Measurements from ENCODE around the gene MSTO1. TPM values are rescaled to one million over a fixed set of nuclear protein-coding genes. Genes with fewer than 3 reads are reported as not detected.
A peak's percentile ranks its signal among the peaks of the same experiment; 100 is the strongest.
"Not testable (repeated sequence)": the region's sequence is repeated elsewhere in the genome, so short reads cannot be mapped to it uniquely, and the experiment has no call there.

The MSTO1 gene
- total RNA-seq, 1 donor from 2014 or later: 41.5 TPM

GRCh38 chr1:155607708-155608107, 2.3 kb upstream of the MSTO1 start:
- TF ChIP-seq CTCF (IDR thresholded peaks at IDR 0.05; ENCODE audit: insufficient read depth, low read depth, low read length) (no peak), EZH2 (IDR thresholded peaks at IDR 0.05; ENCODE audit: insufficient read depth, low read length) (no peak)
- DNase-seq (ENCODE audit: low read depth) (no peak), FAIRE-seq (no peak)
- no peak overlapping the region for H2AFZ ChIP-seq (ENCODE audit: low read depth, low read length)
- no peak overlapping the region for H3K9ac ChIP-seq (ENCODE audit: low read length)
- no peak overlapping the region for H3K27ac ChIP-seq (ENCODE audit: low read depth, low read length)
- no peaks in the 10 kb centered on the region for H3K9me3 ChIP-seq (ENCODE audit: insufficient read depth, low read depth, low read length)
- H3K79me2 ChIP-seq (ENCODE audit: insufficient read depth, low read length): peaks cover 7% of the 10 kb centered on the region
- Mint-ChIP-seq H3K4me3 (ENCODE audit: unreplicated experiment) (no peak overlapping the region), H3K4me1 (ENCODE audit: low read depth, unreplicated experiment) (peaks cover 3% of the 10 kb centered on the region), H3K36me3 (ENCODE audit: low read depth, unreplicated experiment) (peaks cover 4% of the 10 kb centered on the region), H3K27ac (ENCODE audit: unreplicated experiment) (no peak overlapping the region), H3K27me3 (ENCODE audit: low read depth, unreplicated experiment) (no peaks in the 10 kb centered on the region), H3K9me3 (ENCODE audit: unreplicated experiment) (no peaks in the 10 kb centered on the region)
- H3K27me3 ChIP-seq (ENCODE audit: insufficient read depth, low read length): no peaks in the 10 kb centered on the region
- no peaks in the 10 kb centered on the region for H4K20me1 ChIP-seq (ENCODE audit: insufficient read depth, low read length)
- H3K4me1 ChIP-seq (ENCODE audit: insufficient read depth, low read length): no peaks in the 10 kb centered on the region
- no peak overlapping the region for H3K4me3 ChIP-seq (ENCODE audit: insufficient read depth, low read depth, low read length)
- H3K36me3 ChIP-seq (ENCODE audit: insufficient read depth, low read length): no peaks in the 10 kb centered on the region
- no peak overlapping the region for H3K4me2 ChIP-seq (ENCODE audit: low read length)

- DNase-seq (ENCODE audit: low read depth) (no peak), FAIRE-seq (no peak)
- H3K36me3 Mint-ChIP-seq (ENCODE audit: low read depth, unreplicated experiment): peaks cover 8% of the 10 kb centered on the region
- Histone ChIP-seq H3K36me3 (ENCODE audit: insufficient read depth, low read length) (no peaks in the 10 kb centered on the region), H3K27ac (ENCODE audit: low read depth, low read length) (no peak overlapping the region), H3K4me3 (ENCODE audit: insufficient read depth, low read depth, low read length) (no peak overlapping the region), H2AFZ (ENCODE audit: low read depth, low read length) (no peak overlapping the region), H3K27me3 (ENCODE audit: insufficient read depth, low read length) (no peaks in the 10 kb centered on the region), H3K9me3 (ENCODE audit: insufficient read depth, low read depth, low read length) (no peaks in the 10 kb centered on the region), H3K4me2 (ENCODE audit: low read length) (no peak overlapping the region), H3K4me1 (ENCODE audit: insufficient read depth, low read length) (no peaks in the 10 kb centered on the region), H4K20me1 (ENCODE audit: insufficient read depth, low read length) (no peaks in the 10 kb centered on the region), H3K79me2 (ENCODE audit: insufficient read depth, low read length) (peaks cover 7% of the 10 kb centered on the region), H3K9ac (ENCODE audit: low read length) (no peak overlapping the region)
- peaks cover 3% of the 10 kb centered on the region for H3K4me1 Mint-ChIP-seq (ENCODE audit: low read depth, unreplicated experiment)
- peak overlapping the region; percentile 67 for H3K4me3 Mint-ChIP-seq (ENCODE audit: unreplicated experiment)
- H3K27ac Mint-ChIP-seq (ENCODE audit: unreplicated experiment): no peak overlapping the region
- no peaks in the 10 kb centered on the region for H3K27me3 Mint-ChIP-seq (ENCODE audit: low read depth, unreplicated experiment)
- no peaks in the 10 kb centered on the region for H3K9me3 Mint-ChIP-seq (ENCODE audit: unreplicated experiment)
- TF ChIP-seq CTCF (IDR thresholded peaks at IDR 0.05; ENCODE audit: insufficient read depth, low read depth, low read length) (no peak), EZH2 (IDR thresholded peaks at IDR 0.05; ENCODE audit: insufficient read depth, low read length) (no peak)
Measured at GRCh38 chr1:155608888-155609225, 1.2 kb upstream of the MSTO1 start.

GRCh38 chr1:155610257-155610647, 234 bp downstream of the MSTO1 start:
- peak overlapping the region; percentile 74 for H3K4me3 ChIP-seq (ENCODE audit: insufficient read depth, low read depth, low read length)
- H4K20me1 ChIP-seq (ENCODE audit: insufficient read depth, low read length); H3K27ac ChIP-seq (ENCODE audit: low read depth, low read length); H3K27me3 Mint-ChIP-seq (ENCODE audit: low read depth, unreplicated experiment); H3K9me3 ChIP-seq (ENCODE audit: insufficient read depth, low read depth, low read length); H3K4me1 Mint-ChIP-seq (ENCODE audit: low read depth, unreplicated experiment); H3K27ac Mint-ChIP-seq (ENCODE audit: unreplicated experiment); FAIRE-seq; H3K4me1 ChIP-seq (ENCODE audit: insufficient read depth, low read length); DNase-seq (ENCODE audit: low read depth); H3K79me2 ChIP-seq (ENCODE audit: insufficient read depth, low read length); H3K9me3 Mint-ChIP-seq (ENCODE audit: unreplicated experiment); H2AFZ ChIP-seq (ENCODE audit: low read depth, low read length); H3K4me3 Mint-ChIP-seq (ENCODE audit: unreplicated experiment); H3K36me3 ChIP-seq (ENCODE audit: insufficient read depth, low read length); H3K27me3 ChIP-seq (ENCODE audit: insufficient read depth, low read length): not testable (repeated sequence)
- peaks cover 12% of the 10 kb centered on the region for H3K36me3 Mint-ChIP-seq (ENCODE audit: low read depth, unreplicated experiment)
- peak overlapping the region; percentile 80 for H3K9ac ChIP-seq (ENCODE audit: low read length)
- H3K4me2 ChIP-seq (ENCODE audit: low read length): peak overlapping the region; percentile 88

GRCh38 chr1:155613226-155613625, 3.2 kb downstream of the MSTO1 start:
- H3K27me3 Mint-ChIP-seq (ENCODE audit: low read depth, unreplicated experiment); H3K4me3 Mint-ChIP-seq (ENCODE audit: unreplicated experiment); H3K9ac ChIP-seq (ENCODE audit: low read length): not testable (repeated sequence)

More at GRCh38 chr1:155613226-155613625, 3.2 kb downstream of the MSTO1 start:
- H3K4me3 ChIP-seq (ENCODE audit: insufficient read depth, low read depth, low read length); H3K36me3 ChIP-seq (ENCODE audit: insufficient read depth, low read length); H3K27ac ChIP-seq (ENCODE audit: low read depth, low read length); H4K20me1 ChIP-seq (ENCODE audit: insufficient read depth, low read length); H3K4me1 ChIP-seq (ENCODE audit: insufficient read depth, low read length); H3K9me3 Mint-ChIP-seq (ENCODE audit: unreplicated experiment); H3K4me1 Mint-ChIP-seq (ENCODE audit: low read depth, unreplicated experiment); DNase-seq (ENCODE audit: low read depth); H2AFZ ChIP-seq (ENCODE audit: low read depth, low read length); H3K79me2 ChIP-seq (ENCODE audit: insufficient read depth, low read length); FAIRE-seq; H3K27ac Mint-ChIP-seq (ENCODE audit: unreplicated experiment); H3K9me3 ChIP-seq (ENCODE audit: insufficient read depth, low read depth, low read length); H3K27me3 ChIP-seq (ENCODE audit: insufficient read depth, low read length); H3K4me2 ChIP-seq (ENCODE audit: low read length): not testable (repeated sequence)
- H3K36me3 Mint-ChIP-seq (ENCODE audit: low read depth, unreplicated experiment): peaks cover 12% of the 10 kb centered on the region
